Activated CD4-positive, alpha-beta T cell treated with anti-CD3 and anti-CD28 coated beads, Interleukin-2, amount 50 U/mL, for 16 hours (primary cell): Measurements from ENCODE around the gene PPP1R14C.

Source experiments
- DNase-seq: peaks from one replicate; pipeline ENCODE4 v3.0.0-alpha.2; 2020

PPP1R14C gene

GRCh38 chr6:150224820-150225219, 82.0 kb downstream of the PPP1R14C start:
- no peak for DNase-seq

GRCh38 chr6:150227281-150227680, 84.4 kb downstream of the PPP1R14C start:
- DNase-seq = no peak

- DNase-seq = no peak
Observed at GRCh38 chr6:150228072-150228733, 85.4 kb downstream of the PPP1R14C start.

GRCh38 chr6:150229436-150230163, 86.8 kb downstream of the PPP1R14C start:
- no peak for DNase-seq

GRCh38 chr6:150230164-150230561, 87.3 kb downstream of the PPP1R14C start:
- DNase-seq = no peak

GRCh38 chr6:150230832-150231524, 88.1 kb downstream of the PPP1R14C start:
- no peak for DNase-seq

GRCh38 chr6:150231525-150231850, 88.6 kb downstream of the PPP1R14C start:
- DNase-seq = no peak

- DNase-seq = no peak
Observed at GRCh38 chr6:150233843-150234269, 91.0 kb downstream of the PPP1R14C start.

- no peak for DNase-seq
Observed at GRCh38 chr6:150235218-150235617, 92.4 kb downstream of the PPP1R14C start.

- no peak for DNase-seq
Observed at GRCh38 chr6:150236114-150236513, 93.3 kb downstream of the PPP1R14C start.

GRCh38 chr6:150236544-150236943, 93.7 kb downstream of the PPP1R14C start:
- no peak for DNase-seq

- DNase-seq = no peak
Observed at GRCh38 chr6:150237626-150238025, 94.8 kb downstream of the PPP1R14C start.

- DNase-seq = no peak
Observed at GRCh38 chr6:150238336-150238741, 95.5 kb downstream of the PPP1R14C start.

- DNase-seq = no peak
Observed at GRCh38 chr6:150238846-150239407, 96.1 kb downstream of the PPP1R14C start.

GRCh38 chr6:150241756-150242155, 98.9 kb downstream of the PPP1R14C start:
- DNase-seq = peak; percentile 53

GRCh38 chr6:150243620-150244314, 100.9 kb downstream of the PPP1R14C start:
- DNase-seq = no peak

GRCh38 chr6:150245148-150245935, 102.5 kb downstream of the PPP1R14C start:
- DNase-seq = no peak

GRCh38 chr6:150247803-150248202, 105.0 kb downstream of the PPP1R14C start:
- no peak for DNase-seq

GRCh38 chr6:150248300-150248699, 105.5 kb downstream of the PPP1R14C start:
- no peak for DNase-seq

- DNase-seq = no peak
Observed at GRCh38 chr6:150249261-150249660, 106.4 kb downstream of the PPP1R14C start.

GRCh38 chr6:150250826-150251225, 108.0 kb downstream of the PPP1R14C start:
- no peak for DNase-seq

- no peak for DNase-seq
Observed at GRCh38 chr6:150251566-150252186, 108.8 kb downstream of the PPP1R14C start.
